ENCODE measurements around the gene HDGF. TPM values are rescaled to one million over a fixed set of nuclear protein-coding genes. Genes with fewer than 3 reads are reported as not detected.
A peak's percentile ranks its signal among the peaks of the same experiment; 100 is the strongest.

The HDGF gene
- total and polyA plus RNA-seq, 2 of the 8 experiments (the other 6 are each of a cell fraction or from before 2014, with no cell fraction given), result 145 to 391 TPM

DNA sequence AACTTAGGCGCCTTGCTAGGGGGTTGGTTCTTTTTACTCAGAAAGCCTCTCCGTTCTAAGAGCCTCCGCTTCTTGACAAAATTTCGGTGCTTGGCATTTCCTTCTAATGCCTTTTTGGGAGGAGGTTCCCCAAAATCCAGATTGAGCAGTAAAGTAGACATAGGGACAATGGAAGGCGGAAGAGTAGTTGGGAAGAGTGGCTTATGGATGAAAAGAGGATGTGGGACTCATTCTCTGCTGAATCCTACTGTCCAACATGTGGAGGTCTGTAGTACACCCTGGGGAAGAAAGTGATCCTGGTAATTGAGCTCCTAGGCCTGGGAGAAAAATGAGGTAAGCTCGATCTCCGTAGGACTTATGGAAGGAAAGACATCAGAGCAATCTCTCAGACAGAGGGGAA is 24.0 kb downstream of the HDGF start:
- ChIA-PET POLR2A (ENCODE audit: partially characterized antibody) (interaction anchor here (1.1 to 13.3 kb wide), 15 partner anchors 11 to 172 kb away, joined by 3 to 214 read pairs (median 14); partner anchors contain the start of genes CRABP2, HDGF, MRPL24 and NES), CTCF (ENCODE audit: partially characterized antibody) (interaction anchor here (0.8 to 65.2 kb wide), 33 partner anchors 8 to 200 kb away, joined by 3 to 4284 read pairs (median 11); partner anchors contain the start of genes CRABP2, HAPLN2, HDGF and INSRR)
- peak overlapping the region; percentile 13; the same call in 1 of the 2 replicates for H2BK12ac ChIP-seq (ENCODE audit: low read depth, low read length)
- H3K14ac ChIP-seq (ENCODE audit: insufficient read length), result no peak overlapping the region
- no peak overlapping the region for H2AFZ ChIP-seq (ENCODE audit: low read length)
- DNase-seq (ENCODE audit: low read depth in 1 of 2, low spot score in 2 of 2) (no peak), FAIRE-seq (no peak)
- no peak overlapping the region for H3K4ac ChIP-seq (replicated peaks; ENCODE audit: insufficient read length, low read depth, low read length)
- peak overlapping the region; percentile 62; the same call in 1 of the 2 replicates for H2BK5ac ChIP-seq (ENCODE audit: low read depth, low read length)
- no peak overlapping the region for H3K56ac ChIP-seq (replicated peaks; ENCODE audit: insufficient read length, low read depth, low read length)
- peaks cover 12 to 23% (median 21%) of the 10 kb centered on the region in 4 experiments for H3K36me3 ChIP-seq (ENCODE audit: control insufficient read depth in 2 of 4, insufficient read depth in 4 of 4, low read length in 3 of 4)
- H2BK15ac ChIP-seq (ENCODE audit: low read length), result no peak overlapping the region
- peaks cover 22 to 74% of the 10 kb centered on the region in 2 experiments for H3K79me2 ChIP-seq (ENCODE audit: control insufficient read depth in 1 of 2, insufficient read depth in 2 of 2, low read length in 2 of 2)
- H3K4me1 ChIP-seq (replicated peaks in 1 of 4; ENCODE audit: control insufficient read depth in 3 of 4, insufficient read depth in 4 of 4, low read length in 3 of 4), result peaks cover 0 to 23% (median 18%) of the 10 kb centered on the region in 4 experiments; a peak in 6 of 7 replicates
- H2AK5ac ChIP-seq (ENCODE audit: low read depth, low read length), result peak overlapping the region; percentile 2
- peaks cover 8% of the 10 kb centered on the region for H3K23me2 ChIP-seq (ENCODE audit: low read depth, low read length)
- H3K27me3 ChIP-seq (replicated peaks in 1 of 4; ENCODE audit: control insufficient read depth in 3 of 4, extremely low read depth in 1 of 4, insufficient read depth in 3 of 4, low read length in 3 of 4), result no peaks in the 10 kb centered on the region
- no peak overlapping the region for H3K18ac ChIP-seq (ENCODE audit: extremely low read depth, low read length)
- peak overlapping the region; percentile 91 to 97 for H3K4me2 ChIP-seq (ENCODE audit: insufficient read depth in 1 of 2, low read depth in 2 of 2, low read length in 2 of 2)
- H4K5ac ChIP-seq (ENCODE audit: insufficient read length, low read depth, low read length), result no peak overlapping the region
- H4K20me1 ChIP-seq (replicated peaks in 1 of 2; ENCODE audit: control insufficient read depth in 1 of 2, insufficient read depth in 2 of 2, low read length in 2 of 2), result peaks cover 21 to 32% of the 10 kb centered on the region in 2 experiments
- 69% methylated on average over 7 of the region's 7 CpGs; no CpG with 5 or more reads in 1 of the 2 experiments for WGBS, 2 experiments (ENCODE audit: extremely low coverage in 1 of 2, insufficient coverage in 1 of 2, insufficient read length in 1 of 2, insufficient replicate concordance in 2 of 2, low coverage in 1 of 2, low lambda C conversion rate in 2 of 2, missing lambda C conversion rate in 1 of 2)
- no peaks in the 10 kb centered on the region for H3K9me3 ChIP-seq (ENCODE audit: insufficient read depth in 2 of 2, low read depth in 1 of 2, low read length in 1 of 2)
- H3K4me3 ChIP-seq (ENCODE audit: extremely low read depth in 1 of 4, insufficient read depth in 2 of 4, low read depth in 3 of 4, low read length in 4 of 4), result peak overlapping the region; percentile 83 to 100 (median 94)
- H2BK120ac ChIP-seq (replicated peaks; ENCODE audit: low read depth, low read length), result no peak overlapping the region
- peak overlapping the region; percentile 89 to 95 (median 92) for H3K9ac ChIP-seq (replicated peaks in 1 of 4; ENCODE audit: extremely low read depth in 1 of 4, low read depth in 3 of 4, low read length in 3 of 4)
- H3K27ac ChIP-seq (ENCODE audit: low read depth, low read length), result peak overlapping the region; percentile 89; the same call in 1 of the 2 replicates
- H4K91ac ChIP-seq (replicated peaks; ENCODE audit: insufficient read length, low read length), result no peak overlapping the region
- peaks cover 9% of the 10 kb centered on the region for H3K79me1 ChIP-seq (ENCODE audit: low read depth, low read length)
- H3K23ac ChIP-seq (ENCODE audit: insufficient read length), result no peak overlapping the region
- no peak overlapping the region for H2BK20ac ChIP-seq (ENCODE audit: low read length)
- no peak overlapping the region for H4K8ac ChIP-seq (ENCODE audit: extremely low read depth, insufficient read depth, low read length)
- TF ChIP-seq TEAD4 (IDR thresholded peaks at IDR 0.05; ENCODE audit: low read depth, low read length) (no peak), SAP30 (IDR thresholded peaks at IDR 0.05; ENCODE audit: insufficient read depth, insufficient replicate concordance, low read length) (no peak), YY1 (IDR thresholded peaks at IDR 0.05; ENCODE audit: low read depth, low read length) (no peak), MAFK (IDR thresholded peaks at IDR 0.05; ENCODE audit: low read depth, low read length) (no peak), RFX5 (IDR thresholded peaks at IDR 0.05; ENCODE audit: borderline replicate concordance, low read depth, low read length) (no peak), CTBP2 (IDR thresholded peaks at IDR 0.05; ENCODE audit: borderline replicate concordance, insufficient read depth, insufficient read length, low read length) (no peak), FOSL1 (IDR thresholded peaks at IDR 0.05; ENCODE audit: insufficient read depth, low read depth, low read length) (no peak), BACH1 (IDR thresholded peaks at IDR 0.05; ENCODE audit: low read length) (no peak), SUZ12 (IDR thresholded peaks at IDR 0.05; ENCODE audit: low read length) (no peak)

Measured in H1 (cell line).